ENCODE data around the gene PYY.

Gene PYY

DNA sequence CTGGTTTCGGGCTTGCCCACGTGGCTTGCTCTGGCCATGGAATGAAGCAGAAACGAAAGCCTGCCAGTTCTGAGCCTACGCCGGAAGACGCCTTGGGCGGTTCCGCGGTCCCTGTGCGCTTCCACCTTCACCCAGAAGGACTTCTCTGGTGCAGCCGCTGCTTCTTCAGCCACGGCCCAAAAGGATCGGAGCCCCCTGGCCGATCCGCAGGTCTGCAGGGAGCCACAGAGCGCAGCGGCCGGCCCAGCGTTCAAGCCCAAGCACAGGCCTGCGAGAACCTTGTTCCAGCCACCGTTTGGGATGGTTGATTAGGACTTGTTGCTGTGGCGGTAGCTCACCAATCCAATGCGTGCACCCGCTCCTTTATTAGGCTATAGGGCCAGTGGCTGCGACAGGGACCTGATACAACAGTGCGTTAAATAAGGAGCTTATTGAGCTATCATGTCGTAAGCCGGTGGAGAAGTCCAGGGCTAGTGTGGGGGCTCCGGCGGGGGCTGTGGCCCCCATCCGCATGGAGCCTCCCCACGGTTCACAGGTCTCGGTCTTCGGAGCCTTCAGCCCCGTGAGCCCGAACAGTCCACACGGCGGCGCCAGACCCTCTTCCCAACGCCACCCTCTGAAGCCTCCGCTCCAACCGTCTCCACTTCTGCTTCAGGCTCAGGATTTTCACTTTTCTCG, 36.3 kb downstream of the PYY start:
- TF ChIP-seq GATA3 (IDR thresholded peaks at IDR 0.05; ENCODE audit: low read depth, low read length): no peak
- TF ChIP-seq GATA2 (IDR thresholded peaks at IDR 0.05; ENCODE audit: low read depth, low read length): no peak

DNA sequence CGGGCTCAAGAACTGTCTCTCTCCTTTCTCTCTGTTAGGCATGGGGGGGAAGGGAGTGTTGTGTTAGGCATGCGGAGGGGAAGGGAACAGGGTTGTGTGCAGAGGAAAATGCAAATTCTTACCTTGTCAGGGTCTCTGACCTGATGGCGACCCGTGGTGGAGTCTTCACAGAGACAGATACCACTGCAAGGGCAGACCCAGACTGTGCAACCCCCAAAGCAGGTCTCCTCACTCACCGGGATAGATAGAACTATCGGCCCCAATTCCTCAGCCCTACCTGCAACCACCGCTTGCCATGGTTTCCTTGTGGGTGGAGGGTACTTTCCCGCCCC, 36.8 kb downstream of the PYY start:
- TF ChIP-seq GATA3 (IDR thresholded peaks at IDR 0.05; ENCODE audit: low read depth, low read length) (no peak), GATA2 (IDR thresholded peaks at IDR 0.05; ENCODE audit: low read depth, low read length) (no peak)

DNA sequence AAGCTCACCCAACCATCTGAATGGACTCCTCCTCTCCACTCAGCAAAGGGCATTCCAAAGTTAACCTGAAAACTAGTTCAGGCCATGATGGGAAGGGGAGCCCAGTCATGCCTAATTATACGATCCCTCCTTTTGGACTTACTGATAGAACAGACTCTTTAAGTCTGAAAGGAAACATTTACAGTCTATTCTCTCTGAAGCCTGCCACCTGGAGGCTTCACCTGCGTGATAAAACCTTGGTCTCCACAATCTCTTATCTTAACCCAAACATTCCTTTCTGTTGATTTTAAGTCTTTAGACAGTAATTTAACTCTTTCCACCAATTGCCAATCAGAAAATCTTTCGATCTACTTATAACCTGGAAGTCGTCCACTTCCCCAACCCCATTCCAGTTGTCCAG, 37.4 kb downstream of the PYY start:
- TF ChIP-seq GATA2 (IDR thresholded peaks at IDR 0.05; ENCODE audit: low read depth, low read length) (no peak), GATA3 (IDR thresholded peaks at IDR 0.05; ENCODE audit: low read depth, low read length) (no peak)

DNA sequence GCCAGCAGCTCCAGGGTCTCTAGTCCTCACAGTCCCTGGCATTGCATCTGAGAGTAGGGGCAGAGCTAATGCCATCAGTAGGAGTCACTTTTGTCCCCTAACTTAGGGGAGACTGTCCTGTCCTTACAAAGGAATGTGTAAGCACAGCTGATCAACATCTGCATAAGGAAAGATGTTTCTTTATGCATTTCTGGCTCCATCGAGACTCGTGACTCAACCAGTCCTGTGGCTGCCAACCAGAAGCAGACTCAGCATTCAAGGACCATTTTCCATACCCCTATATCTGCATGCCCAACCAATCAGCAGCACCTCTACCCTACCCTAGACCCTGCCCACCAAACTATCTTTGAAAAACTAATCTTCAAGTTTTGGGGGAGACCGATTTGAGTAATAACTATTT, 38.2 kb downstream of the PYY start:
- TF ChIP-seq GATA2 (IDR thresholded peaks at IDR 0.05; ENCODE audit: low read depth, low read length) (no peak), GATA3 (IDR thresholded peaks at IDR 0.05; ENCODE audit: low read depth, low read length) (no peak)

DNA sequence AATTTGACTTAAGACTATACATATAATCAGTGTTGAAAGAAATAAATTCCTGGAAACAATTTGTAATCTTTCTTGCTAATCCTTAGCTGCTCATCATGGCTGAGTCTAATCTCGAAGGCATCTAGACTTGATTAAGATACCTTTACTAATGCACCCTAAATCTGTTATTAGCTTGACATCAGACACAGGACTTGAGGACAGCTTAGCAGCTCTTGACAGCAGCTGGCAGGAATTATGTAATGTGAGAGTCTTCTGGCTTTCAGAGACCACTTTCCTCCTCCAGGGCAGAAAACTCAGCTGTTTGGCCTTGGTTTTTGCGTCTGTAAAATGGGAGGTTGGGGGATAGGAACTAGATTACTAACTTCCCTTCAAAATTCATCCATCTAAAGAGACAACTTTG, 39.3 kb downstream of the PYY start:
- TF ChIP-seq GATA2 (IDR thresholded peaks at IDR 0.05; ENCODE audit: low read depth, low read length) (no peak; the same call in 1 of the 2 replicates), GATA3 (IDR thresholded peaks at IDR 0.05; ENCODE audit: low read depth, low read length) (no peak)

DNA sequence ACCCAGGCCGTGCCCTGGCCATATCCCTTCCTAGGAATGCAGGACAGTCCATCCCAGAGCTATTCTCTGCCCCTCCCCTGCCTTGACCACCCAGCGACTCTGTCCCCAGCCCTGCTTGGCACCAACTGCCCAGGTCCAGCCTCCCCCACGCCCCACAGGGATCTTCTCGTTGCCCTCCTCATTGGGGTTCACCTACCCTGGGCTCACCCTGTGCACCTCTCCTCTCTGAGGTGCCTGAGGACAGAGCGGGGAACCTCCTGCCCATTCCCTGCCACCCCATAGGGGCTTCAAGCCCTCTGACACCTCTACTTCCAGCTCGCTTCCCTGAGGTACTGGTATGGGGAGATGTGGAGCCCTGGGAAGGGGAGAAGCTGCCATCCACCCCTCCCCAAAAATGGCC, 40.2 kb downstream of the PYY start:
- TF ChIP-seq GATA3 (IDR thresholded peaks at IDR 0.05; ENCODE audit: low read depth, low read length) (no peak), GATA2 (IDR thresholded peaks at IDR 0.05; ENCODE audit: low read depth, low read length) (no peak)

DNA sequence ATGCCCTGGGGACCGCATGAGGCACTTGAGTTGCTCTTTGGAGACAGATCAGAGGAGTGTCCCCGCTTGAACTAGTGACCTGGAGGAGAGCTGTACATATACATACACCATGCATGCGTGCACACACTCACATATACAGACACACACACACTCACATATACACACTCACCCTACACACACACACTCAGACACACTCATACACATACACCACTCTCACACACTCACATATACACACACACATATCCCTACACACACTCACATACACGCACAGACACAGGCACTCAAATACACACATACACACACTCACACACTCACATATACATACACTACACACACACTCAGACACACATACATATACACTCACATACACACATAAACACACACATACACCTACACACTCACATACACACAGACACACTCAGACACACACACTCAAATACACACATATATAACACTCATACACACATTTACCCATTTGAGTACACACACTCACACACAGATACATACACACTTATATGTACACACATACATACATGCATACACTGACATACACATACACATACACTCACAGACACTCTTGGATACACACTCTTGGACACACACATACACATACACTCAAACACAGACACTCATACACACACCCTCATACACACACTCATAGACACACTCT, 41.0 kb downstream of the PYY start:
- TF ChIP-seq GATA2 (IDR thresholded peaks at IDR 0.05; ENCODE audit: low read depth, low read length) (no peak), GATA3 (IDR thresholded peaks at IDR 0.05; ENCODE audit: low read depth, low read length) (no peak)

DNA sequence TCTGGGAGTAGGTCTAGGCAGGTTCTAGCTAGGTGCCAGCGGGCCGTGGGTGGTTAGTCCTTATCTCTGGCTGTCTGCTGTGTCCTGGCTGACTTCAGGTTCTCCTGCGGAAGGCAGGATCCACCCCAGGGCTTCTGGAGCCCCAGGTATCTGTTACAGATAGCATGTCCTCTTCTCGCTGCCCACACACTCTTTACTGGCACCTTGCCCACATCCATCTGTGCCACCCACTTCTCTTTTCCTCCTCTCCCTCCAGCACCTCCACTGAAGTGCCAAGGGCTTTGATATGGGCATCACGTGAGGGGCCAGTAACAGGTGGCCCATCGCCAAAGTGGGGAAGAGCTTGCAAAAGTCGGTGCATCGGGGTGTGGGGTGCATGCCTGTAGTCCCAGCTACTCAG, 41.8 kb downstream of the PYY start:
- TF ChIP-seq GATA3 (IDR thresholded peaks at IDR 0.05; ENCODE audit: low read depth, low read length) (no peak), GATA2 (IDR thresholded peaks at IDR 0.05; ENCODE audit: low read depth, low read length) (no peak)

DNA sequence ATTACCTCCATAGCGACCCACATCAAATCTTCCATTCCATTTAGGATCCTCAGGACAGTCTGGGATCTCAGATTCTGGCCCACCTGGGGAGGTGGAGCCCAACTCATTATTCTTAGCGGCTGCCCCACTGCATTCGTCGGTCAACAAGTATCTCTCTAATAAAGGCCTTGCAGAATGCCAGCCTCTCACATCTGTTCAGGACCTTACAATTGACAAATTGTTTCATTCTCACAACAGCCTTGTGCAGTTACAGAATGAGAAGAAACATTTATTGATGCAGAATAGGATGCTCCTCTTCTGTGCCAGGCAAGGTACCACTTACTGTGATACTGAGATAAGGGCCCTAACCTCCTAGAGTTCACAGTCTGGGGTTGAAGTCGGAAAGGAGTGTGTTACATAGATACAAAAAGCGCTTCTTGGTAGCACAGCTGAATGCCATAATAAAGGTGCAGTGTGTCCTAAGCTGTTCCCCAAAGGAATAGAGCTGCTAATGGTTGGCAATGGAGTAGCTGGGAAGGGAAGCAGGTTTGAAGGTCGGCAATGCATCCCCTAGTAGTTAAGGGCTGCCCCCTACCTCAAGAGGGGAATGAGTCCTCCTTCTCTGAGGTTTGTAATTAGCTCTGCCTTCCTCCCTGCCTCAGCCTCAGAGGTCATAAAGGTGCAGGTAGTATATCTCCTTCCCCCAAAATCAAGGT, 44.1 kb downstream of the PYY start:
- TF ChIP-seq GATA3 (IDR thresholded peaks at IDR 0.05; ENCODE audit: low read depth, low read length) (no peak), GATA2 (IDR thresholded peaks at IDR 0.05; ENCODE audit: low read depth, low read length) (no peak)

DNA sequence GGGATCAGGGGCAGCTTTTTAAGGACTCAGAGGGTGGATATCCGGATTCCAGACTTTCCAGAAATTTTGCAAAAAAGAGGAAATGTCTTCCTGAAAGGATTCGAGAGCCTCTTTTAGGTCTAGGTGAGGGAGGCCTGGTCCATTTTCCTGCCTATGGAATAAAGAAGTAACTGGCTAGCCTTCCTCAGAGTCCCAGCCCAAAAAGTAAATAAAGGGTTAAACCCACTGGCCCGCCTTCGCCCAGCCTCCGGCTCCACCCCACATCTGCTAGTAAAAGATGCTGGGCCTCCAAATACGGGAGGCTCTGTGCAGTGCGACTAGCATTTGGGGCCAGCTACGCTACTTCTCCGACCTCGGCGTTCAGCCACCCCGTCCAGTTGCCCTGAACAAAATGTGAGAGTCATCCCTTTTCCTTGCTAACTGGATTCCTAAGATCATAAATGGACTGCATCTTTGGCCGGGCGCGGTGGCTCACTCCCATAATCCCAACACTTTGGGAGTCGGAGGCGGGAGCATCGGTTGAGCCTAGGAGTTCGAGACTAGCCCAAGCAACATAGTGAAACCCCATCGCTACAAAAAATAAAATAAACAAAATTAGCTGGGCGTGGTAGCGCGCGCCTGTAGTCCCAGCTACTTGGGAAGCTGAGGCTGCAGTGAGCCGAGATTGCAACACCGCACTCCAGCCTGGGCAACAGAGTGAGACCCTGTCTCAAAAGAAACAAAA, 45.6 kb downstream of the PYY start:
- TF ChIP-seq GATA2 (IDR thresholded peaks at IDR 0.05; ENCODE audit: low read depth, low read length): no peak
- no peak for TF ChIP-seq GATA3 (IDR thresholded peaks at IDR 0.05; ENCODE audit: low read depth, low read length)

DNA sequence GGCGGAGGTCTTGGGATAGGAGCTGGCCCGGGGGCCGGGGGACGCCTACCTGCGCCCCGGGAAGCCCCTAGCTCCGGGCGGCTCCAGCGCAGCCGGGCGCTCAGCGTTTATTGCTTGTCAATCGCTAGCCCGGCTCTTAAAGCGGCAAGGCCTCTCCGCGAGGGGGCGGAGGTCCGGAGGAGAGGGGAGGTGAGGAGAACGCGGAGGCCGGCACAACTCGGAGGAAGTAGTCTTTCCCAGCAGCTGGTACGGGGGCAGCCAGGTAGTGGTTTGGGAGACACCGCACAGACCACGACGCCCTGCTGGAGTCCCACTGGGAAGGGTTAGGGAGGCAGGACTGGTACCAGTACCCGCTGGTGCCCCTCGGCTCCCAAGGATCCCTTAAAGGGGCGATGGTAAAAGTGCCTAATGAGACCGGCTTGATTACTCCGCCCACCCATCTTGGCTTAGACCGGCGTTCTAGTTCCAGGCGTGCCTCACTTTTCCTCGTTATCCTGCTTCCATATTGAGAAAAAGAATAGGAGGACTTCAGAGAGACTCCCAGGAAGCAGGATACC, 46.2 kb downstream of the PYY start, which contains the start of gene MPP2:
TSS of gene MPP2 (minus strand) at position 112 of the 557 bp plus-strand sequence. CDS start 3,076 bp downstream, outside the sequence.
- TF ChIP-seq GATA2 (IDR thresholded peaks at IDR 0.05; ENCODE audit: low read depth, low read length) (no peak), GATA3 (IDR thresholded peaks at IDR 0.05; ENCODE audit: low read depth, low read length) (no peak)

DNA sequence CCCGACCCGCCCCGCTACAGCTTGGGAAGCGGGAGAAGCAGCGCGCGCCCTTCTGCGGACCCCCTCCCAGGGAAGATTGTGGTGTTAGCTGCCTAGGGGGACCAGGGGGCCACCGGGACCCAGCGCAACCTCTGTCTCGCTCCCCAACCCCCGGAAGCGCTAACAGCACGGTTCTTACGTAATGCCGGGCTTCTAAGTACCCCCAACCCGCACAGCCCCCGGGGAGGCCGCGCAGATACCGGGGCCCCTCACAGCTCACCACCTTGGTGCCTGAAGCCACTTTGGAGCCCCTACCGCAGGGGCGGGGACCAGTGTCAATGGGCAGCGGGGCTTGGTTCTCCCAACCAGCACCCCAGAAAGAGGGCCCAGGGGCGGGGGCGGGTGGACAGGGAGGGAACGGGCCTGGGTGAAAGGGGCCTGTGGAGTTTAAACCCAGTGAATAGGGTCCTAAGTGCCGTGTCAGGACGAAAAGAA, 46.8 kb downstream of the PYY start:
- TF ChIP-seq GATA3 (IDR thresholded peaks at IDR 0.05; ENCODE audit: low read depth, low read length) (no peak), GATA2 (IDR thresholded peaks at IDR 0.05; ENCODE audit: low read depth, low read length) (no peak)

DNA sequence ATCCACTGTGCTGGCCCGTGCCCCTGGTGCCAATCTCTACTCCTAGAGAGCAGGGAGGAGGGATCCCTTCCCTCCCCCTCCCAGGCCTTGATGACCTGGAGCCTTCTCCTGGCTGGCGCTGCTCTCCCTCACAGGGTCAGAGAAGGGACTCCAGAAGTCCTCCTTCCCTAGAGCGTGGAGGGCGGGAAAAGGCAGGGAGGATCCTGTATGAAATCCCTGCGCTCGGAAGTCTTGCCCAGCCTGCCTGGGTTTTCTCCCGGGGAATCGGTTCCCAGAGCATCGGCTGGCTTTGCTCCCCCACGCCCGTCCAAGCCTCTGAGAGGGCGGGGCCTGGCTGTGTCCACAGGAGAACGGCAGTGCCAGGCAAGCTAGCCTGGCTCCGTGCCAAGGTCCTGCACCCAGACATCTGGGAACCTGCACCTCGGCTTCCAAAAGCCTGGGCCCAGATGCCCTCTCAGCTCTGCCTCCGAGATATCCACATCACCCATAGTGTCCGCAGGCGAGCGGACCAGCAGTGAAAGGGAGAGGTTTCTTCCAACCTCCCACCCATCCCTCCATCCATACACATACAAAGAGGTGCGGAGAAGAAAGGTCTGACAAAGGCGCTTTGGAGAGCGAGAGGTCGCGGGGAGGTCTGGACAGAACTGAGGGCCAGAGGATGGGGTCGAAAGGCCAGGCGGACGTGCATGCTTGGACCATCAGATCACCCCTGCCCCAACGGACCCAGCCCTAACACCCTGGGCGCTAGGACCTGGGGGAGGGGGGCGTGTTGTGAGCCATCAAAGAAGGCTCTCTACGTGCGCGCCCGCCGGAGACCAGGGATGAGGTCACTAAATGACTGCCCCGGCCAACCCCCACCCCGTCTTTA, 47.5 kb downstream of the PYY start:
- TF ChIP-seq GATA2 (IDR thresholded peaks at IDR 0.05; ENCODE audit: low read depth, low read length) (no peak), GATA3 (IDR thresholded peaks at IDR 0.05; ENCODE audit: low read depth, low read length) (no peak)
